ENCODE data around the gene HOXA5.
A peak's percentile ranks its signal among the peaks of the same experiment; 100 is the strongest.

The HOXA5 gene

GRCh38 chr7:27170426-27171324, 27.2 kb upstream of the HOXA5 start:
- no peak for DNase-seq

- peak; percentile 73 for DNase-seq
Observed at GRCh38 chr7:27169658-27170425, 26.4 kb upstream of the HOXA5 start.

DNA sequence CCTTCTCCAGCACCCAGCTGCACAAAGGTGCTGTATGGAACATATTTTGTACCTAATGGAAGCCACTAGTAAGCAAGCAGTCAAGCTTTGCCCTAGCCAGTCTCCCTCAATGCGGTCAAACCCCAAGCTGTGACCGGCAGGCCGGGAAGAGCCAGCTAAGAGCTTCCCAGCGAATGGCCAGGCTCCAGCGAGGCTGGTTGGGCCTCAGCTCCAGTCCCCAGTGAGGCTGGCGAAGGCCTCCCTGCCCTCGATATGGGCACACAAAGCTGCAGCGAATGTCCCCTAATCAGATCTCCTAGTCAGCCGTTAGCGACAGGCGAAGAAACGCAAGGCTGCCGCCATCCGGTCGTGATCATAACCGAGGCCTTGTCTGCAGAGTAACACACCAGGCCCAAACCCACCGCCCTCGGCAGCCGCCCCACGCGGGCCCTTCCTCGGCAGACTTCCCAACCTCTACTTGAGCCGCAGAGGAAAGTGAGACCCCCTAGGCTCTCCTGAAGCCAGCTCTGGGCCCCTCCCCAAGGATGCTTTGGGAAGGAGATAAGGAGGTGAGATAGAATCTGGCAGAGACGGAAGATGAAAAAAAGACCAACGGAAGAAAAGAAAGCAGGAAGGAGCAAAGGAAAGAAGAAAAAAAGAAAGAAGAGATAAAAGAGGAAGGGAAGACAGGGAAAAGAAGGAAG, 24.9 kb upstream of the HOXA5 start:
- DNase-seq: peak; percentile 83

DNA sequence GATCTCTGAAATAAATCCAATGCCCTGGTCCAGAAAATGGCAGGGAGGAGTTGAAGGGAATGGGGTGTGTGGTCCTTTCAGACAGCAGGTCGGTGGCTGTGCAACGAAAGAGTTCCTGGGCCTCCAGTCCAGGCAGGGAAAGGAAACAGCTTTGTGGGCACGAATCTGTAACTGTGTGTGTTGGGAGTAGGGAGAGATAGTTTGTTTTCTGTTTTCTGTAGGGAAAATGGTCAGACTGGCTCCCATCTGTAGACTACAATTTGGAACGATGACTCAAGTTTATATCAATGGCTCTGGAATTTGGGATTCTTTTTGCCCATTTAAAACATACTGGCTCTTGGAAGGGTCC, 24.4 kb upstream of the HOXA5 start:
- no peak for DNase-seq

DNA sequence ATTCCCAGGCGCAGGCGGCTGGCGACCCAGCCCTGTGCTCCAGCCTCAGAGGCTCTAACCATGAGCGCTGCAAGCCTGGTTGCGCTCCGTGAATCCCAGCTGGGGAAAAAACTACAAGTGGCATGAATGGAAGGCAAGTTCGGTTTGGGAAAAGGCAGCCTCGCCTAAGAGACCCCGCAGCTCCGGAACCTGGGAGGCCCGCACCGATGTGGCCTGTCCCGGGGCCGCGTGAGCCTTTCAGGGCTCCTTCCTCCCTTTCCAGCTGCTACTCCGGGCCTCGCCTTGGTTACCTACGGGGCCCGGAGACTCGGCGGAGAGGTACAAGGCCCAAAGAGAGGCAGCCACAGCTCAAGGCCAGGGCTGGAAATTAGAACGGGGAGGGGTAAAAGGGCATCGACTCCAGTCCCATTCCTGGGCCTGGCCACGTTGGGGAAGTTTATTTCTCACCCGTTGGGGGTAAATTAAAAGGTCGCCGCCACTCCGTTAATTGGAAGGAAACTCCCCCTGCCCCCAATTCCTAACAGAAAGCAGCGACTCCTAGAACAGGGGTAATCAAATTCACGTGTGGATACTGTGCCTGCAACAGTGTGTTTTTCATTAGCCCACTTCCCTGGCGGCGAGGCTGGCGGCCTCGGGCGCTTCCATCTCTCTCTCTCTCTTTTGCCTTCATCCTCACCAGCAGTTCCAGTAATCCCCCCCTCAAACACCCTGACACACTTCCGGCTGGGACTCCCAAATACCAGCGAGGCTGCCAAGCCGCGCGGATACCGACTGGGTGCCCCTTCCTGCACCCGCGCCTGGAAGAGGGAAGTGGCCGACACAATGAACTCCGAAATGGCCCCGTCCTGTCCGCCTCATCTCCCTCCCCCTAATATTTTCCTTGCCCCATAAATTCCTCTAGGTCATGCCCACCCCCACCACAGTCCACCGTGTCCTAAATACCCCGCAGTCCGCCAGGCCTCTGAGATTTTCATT, 23.3 kb upstream of the HOXA5 start:
- no peak for DNase-seq

DNA sequence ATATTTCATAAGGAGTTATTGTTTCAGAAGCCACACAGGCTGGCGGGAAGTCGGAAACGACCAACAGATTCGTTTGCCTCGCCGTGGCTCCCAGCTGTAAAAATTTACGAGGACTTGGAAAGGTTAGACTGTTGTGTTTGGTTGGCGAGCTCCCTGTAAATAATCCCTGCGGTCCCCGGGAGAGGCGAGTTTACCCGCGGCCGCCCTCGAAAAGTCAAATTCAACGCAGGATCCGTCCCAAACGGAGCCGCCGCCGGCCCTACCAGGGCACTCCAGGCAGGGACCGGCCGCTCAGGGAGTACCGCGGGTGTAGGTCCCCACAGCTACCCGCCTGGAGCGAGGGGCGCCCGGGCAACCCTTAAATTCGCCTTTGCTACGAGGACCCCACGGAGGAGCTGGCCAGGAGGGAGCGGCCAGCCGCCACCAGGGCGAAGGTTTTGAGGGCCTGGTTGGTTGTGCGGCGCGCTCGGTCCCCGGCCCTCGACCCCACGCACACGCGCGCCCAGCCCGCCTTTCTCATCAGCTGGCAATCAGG, 22.6 kb upstream of the HOXA5 start:
- DNase-seq: peak; percentile 69

- peak; percentile 93 for DNase-seq
Observed at GRCh38 chr7:27165089-27165995, 21.9 kb upstream of the HOXA5 start, which contains the start of gene HOXA9. HOXA9 (minus strand) TSS chr7:27165537; CDS start chr7:27165457, 80 bp downstream.

- peak; percentile 73 for DNase-seq
Observed at GRCh38 chr7:27164367-27165088, 21.0 kb upstream of the HOXA5 start.

GRCh38 chr7:27164045-27164366, 20.5 kb upstream of the HOXA5 start:
- no peak for DNase-seq

DNA sequence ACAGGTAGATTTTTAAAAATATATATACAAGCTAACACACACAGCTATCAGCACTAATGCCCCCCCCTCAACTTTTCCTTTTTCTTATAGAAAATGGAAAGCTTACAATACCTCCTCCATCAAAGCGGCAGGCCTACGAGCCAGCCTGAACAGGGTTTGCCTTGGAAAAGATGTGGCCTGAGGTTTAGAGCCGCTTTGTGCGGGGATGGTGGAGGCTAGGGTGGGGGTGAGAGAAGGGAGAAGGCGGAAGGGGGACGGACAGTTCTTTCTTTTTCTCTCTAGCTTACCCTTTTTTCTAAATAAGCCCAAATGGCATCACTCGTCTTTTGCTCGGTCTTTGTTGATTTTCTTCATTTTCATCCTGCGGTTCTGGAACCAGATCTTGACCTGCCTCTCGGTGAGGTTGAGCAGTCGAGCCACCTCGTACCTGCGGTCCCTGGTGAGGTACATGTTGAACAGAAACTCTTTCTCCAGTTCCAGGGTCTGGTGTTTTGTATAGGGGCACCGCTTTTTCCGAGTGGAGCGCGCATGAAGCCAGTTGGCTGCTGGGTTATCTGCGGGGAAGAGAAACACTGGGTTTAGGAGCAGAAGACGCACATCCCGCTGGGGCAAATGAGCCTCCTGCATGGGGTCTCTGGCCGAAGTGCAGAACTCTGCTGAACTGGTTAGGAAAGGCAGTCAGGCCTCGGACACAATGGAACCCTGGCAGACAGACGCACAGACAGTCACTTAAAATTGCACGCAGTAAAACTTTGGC, 20.0 kb upstream of the HOXA5 start:
- DNase-seq: no peak

DNA sequence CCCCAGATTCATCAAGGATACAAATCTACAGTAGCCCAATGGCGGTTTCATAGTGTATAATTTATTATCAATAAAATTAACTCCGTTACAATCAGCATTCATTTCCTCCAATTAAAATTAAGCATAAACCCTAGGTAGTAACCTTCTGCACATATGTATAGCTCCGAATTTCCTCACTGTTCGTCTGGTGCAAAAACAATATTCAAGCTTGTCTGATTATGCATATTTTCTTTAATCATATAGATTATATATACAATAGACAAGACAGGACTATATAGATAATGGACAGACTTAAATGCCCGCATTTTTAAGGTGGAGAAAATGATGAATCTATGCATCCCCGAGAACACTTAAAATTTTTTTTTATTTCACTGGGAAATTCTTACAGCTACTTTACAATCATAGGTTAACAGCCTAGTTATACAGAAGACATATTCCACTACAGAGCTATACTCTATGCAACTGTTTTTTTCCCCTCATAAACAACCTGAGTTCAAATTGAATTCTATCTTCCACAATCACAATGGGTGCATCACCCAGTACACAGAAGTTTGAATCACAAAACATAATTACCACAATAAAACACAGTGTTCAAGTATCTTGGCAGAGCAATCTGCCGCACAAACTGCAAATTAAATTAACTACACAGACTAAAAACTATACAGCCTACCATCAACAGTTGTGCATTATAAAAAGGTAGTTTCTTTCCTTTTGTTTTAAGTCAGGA, 19.2 kb upstream of the HOXA5 start:
- no peak for DNase-seq

- DNase-seq: peak; percentile 55
Observed at GRCh38 chr7:27161721-27162560, 18.5 kb upstream of the HOXA5 start.

DNA sequence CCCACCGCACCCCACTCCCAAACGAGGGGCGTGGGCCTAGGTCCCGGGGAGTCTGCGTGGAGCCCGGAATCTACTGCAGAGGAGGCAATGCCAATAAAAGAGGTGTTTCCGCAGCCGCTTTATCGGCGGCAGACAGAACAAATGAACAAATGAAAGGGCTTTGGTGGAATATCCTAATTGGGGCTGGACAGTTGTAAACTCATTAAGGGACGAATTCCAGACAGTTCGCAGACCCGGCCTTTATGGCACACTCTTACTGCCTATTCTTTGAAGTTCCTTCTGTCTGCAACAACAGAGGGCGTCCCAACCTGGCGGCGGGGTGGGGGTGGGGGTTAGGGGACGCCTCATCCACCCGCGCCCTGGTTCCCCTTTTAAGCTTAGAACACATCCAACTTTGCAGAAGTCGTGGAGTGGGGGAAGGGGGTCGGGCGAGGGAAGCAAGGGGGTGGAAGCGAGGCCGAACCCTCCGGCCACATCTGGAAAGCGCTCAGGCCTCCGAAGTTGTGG, 17.8 kb upstream of the HOXA5 start:
- DNase-seq: peak; percentile 71

DNA sequence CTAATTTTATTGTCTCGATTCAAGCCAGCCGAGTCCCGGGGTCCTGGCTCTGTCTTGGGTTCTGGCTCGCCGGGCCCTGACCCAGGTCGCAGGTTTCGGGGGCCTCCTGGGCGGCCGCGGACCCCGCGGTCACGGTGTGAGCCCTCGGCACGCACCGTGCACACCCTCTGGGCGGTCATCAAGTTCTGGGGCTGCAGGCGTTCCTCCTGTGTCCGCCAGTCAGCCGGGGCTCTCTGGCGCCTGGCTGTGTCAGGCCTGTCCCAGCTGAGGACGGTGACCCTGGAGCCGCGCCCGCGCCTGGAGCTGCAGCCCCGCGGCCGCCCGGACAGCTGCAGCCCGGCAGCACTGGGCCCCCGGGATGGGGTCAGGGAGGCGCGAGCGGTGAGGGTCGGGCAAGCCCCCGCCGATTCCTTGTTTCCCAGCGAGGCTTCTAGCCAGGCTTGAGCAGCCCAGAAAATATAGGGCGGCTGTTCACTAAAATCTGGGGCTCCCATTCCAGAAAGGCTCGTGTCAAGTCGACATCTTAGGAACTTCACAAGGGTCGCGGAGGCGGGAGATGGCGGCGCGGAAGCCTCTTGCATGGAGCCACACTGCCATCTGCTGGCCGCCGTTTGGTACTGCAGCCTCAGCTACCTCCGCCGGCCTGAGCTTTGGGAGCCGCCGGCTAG, 17.2 kb upstream of the HOXA5 start:
- peak; percentile 95 for DNase-seq

- peak; percentile 60 for DNase-seq
Observed at GRCh38 chr7:27160145-27160545, 16.7 kb upstream of the HOXA5 start.

GRCh38 chr7:27159266-27160144, 16.0 kb upstream of the HOXA5 start:
- peak; percentile 17 for DNase-seq
